HG03558 (cell line): ENCODE data around the gene TECPR1.

Experiments
- ATAC-seq: cut with Tn5 transposase; IDR thresholded peaks from one replicate; pipeline ENCODE4 v1.9.1; 2021; ENCODE audit warnings: moderate number of reproducible peaks; ENCODE audit not compliant: unreplicated experiment; ENCODE audit errors: extremely low read depth

Gene TECPR1

DNA sequence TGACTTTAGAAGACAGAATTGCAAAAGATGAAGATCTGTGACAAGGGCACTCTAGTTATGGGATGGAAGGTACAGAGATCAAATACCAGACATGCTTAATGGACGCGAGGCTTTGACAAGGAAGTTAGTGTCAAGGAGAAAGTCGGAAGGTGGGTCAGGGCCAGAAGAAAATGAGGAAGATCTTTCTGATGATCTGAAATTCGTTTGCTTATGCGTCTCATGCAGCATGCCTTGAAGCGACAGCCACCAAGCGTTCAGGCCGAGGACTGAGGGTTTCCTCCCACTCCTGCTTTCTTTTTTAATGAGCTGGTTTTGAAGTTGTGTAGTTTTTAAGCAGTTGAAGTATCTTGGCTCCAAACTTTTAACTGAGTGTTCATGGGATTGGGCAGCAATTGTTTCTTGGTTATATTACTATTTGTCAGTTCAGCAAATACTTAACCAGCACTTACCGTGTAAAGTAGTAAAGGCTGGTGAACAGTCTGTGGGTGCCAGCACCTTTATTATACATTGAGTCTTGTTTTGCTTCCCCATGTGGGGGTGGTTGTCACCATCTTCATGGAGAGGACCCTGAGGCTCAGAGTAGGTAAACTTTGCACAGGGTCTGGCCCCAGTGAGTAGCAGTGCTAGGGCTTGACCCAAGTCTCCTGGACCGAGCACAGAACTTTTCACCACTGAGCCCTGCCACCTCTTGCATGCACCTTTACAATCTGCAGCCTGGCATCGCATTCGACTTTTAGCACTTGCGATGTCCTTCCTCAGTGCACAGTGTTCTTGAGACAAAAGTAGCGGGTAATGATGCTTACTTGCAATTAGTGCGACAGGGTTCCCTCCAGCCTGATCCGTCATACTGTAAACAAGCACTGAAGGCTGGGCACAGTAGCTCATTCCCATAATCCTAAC lies 55.1 kb downstream of the TECPR1 start:
- no peak for ATAC-seq

DNA sequence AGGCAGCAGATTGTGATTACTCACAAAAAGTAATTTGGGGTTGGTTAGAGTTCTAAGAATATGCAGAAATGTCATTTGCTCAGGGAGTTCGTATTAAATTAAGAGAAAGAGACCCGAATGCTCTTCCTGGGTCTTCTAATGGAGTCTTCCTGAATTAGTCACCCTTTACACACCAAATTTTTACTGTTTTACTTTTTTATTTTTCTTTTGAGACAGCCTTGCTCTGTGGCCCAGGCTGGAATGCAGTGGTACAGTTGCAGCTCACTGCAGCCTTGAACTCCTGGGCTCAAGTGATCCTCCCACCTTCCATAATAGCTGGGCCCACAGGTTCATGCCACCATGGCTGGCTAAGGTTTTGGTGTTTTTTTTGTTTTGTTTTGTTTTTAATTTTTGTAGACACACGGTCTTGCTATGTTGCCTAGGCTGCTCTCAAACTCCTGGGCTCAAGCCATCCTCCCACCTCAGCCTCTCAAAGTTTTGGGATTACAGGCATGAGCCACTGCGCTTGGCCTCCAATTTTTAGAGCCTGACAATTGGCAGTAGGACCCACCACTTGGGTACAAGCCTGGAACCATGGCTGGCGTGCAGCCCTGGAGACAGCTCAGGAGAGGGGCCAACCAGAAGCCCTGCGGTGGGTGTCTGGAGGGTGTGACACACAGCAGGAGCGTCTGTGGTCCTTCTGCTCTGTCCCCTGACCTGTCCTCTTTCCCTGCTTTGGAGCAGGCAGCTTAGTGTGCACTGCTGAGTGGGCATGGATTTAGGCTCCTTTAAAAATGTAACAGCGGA lies 57.2 kb downstream of the TECPR1 start:
- ATAC-seq = no peak

DNA sequence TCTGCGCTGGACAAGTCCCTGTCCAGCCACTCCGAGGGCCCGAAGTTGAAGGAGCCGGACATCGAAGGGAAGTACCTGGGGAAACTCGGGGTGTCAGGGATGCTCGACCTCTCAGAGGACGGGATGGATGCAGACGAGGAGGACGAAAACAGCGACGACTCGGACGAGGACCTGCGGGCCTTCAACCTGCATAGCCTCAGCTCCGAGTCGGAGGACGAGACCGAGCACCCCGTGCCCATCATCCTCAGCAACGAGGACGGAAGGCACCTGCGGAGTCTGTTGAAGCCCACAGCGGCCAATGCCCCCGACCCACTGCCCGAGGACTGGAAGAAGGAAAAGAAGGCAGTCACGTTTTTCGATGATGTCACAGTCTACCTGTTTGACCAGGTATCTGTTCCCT lies 57.8 kb downstream of the TECPR1 start:
- no peak for ATAC-seq

DNA sequence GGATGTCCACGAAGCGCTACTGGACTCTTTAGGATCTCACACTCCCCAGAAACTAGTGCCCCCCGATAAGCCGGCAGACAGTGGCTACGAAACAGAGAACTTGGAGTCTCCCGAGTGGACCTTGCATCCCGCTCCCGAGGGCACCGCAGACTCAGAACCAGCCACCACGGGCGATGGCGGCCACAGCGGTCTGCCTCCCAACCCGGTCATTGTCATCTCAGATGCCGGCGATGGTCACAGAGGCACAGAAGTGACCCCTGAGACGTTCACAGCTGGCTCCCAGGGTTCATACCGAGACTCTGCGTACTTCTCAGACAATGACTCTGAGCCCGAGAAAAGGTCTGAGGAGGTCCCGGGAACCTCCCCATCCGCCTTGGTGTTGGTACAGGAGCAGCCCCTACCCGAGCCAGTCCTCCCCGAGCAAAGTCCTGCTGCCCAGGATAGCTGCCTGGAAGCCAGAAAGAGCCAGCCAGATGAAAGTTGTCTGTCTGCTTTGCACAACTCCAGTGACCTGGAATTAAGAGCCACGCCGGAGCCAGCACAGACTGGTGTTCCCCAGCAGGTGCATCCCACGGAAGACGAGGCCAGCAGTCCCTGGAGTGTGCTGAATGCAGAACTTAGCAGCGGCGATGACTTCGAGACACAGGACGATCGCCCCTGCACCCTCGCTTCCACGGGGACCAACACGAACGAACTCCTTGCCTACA lies 58.4 kb downstream of the TECPR1 start:
- ATAC-seq = no peak

DNA sequence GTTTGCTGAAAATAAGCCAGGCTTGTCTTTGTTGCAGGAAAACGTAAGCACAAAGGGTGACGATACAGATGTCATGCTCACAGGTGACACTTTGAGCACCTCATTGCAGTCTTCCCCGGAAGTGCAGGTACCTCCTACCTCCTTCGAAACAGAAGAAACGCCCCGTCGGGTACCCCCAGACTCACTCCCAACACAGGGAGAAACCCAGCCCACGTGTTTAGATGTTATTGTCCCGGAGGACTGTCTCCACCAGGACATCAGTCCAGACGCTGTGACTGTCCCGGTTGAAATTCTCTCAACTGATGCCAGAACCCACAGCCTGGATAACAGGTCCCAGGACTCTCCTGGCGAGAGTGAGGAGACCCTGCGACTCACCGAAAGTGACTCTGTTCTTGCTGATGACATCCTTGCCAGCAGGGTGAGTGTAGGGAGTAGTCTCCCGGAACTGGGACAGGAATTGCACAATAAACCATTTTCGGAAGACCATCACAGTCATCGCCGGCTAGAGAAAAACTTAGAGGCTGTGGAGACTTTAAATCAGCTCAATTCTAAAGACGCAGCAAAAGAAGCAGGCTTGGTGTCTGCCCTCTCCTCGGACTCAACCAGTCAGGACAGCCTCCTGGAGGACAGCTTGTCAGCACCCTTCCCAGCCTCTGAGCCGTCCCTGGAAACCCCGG lies 59.1 kb downstream of the TECPR1 start:
- no peak for ATAC-seq

DNA sequence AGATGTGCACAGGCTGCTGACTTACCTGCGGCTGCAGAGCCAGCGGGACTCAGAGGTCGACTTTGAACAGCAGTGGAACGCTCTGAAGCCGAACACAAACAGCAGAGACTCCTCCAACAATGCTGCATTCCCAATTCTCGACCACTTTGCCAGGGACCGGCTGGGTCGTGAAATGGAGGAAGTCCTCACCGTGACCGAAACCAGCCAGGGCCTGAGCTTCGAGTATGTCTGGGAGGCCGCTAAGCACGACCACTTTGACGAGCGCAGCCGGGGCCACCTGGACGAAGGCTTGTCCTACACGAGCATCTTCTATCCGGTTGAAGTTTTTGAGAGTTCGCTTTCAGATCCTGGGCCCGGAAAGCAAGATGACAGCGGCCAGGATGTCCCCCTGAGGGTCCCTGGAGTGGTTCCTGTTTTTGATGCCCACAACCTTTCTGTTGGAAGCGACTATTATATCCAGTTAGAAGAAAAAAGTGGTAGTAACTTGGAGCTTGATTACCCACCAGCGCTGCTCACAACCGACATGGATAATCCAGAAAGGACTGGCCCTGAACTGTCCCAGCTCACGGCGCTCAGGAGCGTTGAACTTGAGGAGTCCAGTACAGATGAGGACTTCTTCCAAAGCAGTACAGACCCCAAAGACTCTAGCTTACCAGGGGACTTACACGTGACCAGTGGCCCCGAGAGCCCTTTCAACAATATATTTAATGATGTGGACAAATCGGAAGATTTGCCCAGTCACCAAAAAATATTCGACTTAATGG lies 60.2 kb downstream of the TECPR1 start:
- no peak for ATAC-seq

DNA sequence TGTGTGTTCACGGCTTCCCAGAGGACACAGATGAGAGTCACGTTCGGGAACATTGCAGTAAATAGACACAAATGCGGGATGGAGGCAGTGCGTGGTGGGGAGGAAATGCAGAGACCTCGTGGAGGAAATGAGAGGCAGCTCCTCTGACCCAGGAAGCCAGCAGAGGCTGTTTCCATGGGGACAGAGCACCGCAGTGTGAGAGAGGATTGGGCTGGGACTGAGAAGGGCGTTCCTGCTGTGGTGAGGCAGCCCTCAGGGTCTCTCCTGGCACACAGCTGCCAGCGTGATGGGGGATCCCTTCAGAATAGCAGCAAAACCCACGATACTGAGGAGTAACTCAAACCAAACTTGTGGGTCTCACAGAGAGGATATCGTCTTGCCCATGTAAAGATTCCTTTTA lies 62.5 kb downstream of the TECPR1 start:
- ATAC-seq = no peak

DNA sequence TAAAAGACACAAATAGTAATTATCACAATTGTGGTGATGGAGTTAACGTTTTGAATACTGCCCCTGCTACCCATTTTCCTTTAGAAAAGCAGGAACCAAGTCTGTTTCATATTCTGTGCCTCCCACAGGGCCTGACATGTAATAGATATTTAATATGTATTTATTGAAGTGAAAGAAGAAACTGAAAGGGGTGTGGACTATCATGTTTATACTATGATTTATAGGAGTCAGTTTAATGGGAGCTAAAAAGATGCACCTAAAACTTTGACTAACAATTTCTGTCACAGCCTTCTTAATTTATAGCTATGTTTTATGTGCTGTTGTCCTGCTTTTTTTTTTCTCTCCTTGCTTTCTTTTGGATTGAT lies 64.9 kb downstream of the TECPR1 start:
- ATAC-seq = no peak

DNA sequence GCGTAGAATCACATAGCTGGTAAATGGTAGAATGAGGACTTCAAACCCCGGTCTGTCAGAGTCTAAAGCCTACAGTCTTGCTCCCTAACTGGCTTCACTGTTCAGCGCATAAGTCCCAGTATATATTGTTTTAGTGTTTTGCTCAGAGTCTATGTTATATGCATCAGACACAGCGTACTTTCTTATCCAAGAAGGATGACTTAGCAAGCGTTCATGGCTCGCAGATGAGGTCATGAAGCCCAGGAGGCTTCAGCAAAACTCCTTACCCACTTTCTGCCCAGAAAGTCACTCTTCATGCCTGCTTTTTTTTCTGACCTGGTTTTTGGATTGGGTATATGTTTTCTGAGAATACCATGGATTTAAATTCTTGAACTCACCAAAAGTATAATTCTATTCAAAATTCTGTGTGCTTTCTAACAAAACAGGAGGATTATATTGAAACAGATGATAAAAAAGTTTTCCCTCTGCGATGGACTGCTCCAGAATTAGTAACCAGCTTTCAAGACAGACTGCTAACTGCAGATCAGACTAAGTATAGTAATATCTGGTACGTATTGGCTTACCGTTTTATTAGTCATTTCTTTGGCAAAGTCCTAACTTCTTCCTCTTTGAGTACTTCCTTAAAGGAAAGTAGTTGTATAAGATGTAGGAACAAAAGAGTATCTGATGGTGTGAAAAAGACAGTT lies 65.4 kb downstream of the TECPR1 start:
- no peak for ATAC-seq

DNA sequence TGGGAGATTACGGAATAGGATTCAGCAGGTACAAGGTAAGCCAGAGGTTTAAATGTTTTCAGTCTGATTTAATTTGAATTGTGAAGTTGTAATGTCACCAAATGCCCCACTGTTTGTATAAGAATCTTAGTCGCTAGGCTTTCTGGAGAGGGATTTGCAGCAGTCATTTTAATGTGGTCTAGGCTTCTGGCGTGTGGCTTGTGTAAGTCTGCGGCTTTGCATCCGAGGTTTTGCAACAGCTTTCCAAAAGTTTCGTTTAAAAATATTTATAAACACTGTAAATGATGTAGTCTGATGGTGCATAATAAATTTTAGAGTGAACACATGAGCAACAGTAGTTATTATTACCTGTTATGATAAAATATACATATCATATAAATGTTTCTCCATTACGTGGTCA lies 66.9 kb downstream of the TECPR1 start:
- ATAC-seq = no peak

DNA sequence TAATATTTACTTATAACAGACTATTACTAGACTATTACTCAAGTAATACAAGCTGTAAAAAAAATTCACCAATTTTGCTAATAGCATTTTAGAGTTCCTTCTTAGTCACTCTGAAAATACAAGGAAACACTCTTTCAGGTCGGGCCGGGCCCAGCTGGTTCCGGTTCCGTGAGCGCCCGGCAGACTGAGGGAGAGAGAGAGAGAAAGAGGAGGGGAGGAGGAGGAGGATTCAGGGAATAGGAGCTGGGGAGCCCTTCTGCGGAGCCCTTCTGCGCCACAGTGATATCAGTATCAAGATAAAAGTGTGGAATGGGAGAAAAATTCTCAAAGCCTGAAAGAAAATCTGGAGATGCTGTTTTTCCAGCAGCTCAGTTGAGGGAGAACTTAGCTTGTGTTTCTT lies 71.3 kb downstream of the TECPR1 start:
- ATAC-seq = no peak

DNA sequence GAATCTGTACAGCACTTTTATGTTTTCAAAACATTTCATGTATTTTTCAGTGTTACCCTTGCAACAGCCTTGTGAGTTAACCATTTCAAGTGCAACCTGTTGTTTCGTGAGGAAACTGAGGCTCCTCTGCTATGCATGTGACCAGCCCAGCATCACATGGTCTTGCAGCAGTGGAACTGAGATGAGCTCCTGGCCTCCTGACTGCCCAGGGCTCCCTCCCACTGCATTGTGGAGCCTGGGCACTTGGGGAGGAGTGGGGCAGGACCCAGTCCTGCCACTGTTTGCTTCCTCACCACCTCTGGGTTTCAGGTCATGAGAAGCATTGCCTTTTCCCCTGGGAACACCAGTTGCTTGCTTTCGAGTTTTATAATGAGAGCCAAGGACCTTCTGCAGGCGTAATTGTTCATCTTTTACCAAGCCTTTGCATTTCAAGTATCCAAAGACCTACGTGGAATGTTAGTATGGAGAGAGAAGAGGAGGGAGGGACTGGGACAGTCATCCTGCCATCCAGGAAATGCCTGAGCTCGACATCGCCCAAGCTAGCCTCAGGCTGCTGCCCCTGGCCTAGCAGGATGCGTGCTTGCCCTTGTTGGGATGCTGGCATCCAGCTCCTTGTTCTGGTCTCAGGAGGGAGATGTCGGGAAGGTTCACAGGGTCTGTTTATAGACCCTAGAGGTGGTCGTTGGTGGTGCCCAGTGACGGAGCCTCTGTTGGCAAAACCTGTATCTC lies 73.1 kb downstream of the TECPR1 start:
- ATAC-seq = no peak

DNA sequence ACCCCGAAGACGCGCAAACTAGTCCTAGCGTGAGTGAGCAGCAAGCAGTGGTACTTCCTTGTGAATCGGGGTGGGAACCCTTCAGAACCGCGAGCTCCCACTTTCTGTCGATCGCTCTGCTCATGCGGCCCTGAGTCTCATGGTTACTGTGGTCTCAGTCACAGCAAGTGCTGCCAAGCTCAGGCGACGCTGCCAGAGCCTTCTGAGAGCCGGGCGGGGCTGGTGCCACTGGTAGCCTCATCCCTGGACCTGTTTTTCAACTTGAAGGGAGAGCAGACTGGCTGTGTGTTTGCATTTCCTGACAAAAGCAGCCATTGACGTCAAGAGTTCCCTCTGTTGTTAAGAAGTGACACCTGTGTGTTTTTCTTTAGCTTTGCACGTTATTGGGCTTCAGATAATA lies 73.7 kb downstream of the TECPR1 start:
- ATAC-seq = no peak

DNA sequence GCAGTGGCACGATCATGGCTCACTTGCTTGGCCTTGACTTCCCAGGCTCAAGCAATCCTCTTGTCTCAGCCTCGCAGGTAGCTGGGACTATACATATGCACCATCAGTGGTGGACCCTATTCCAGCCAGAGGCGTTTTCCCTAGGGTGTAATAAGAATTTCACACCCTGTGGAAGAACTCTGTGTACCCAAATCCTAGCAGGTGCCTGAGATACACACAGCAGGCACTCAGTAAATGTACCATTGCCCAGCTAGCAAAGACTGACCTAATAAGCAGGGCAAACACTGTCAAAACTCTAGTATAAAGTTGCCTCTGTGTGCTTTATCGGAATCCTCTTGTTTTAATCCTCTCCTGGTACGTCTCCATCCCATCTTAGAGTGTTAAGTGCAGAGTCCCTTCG lies 74.5 kb downstream of the TECPR1 start:
- ATAC-seq = no peak

DNA sequence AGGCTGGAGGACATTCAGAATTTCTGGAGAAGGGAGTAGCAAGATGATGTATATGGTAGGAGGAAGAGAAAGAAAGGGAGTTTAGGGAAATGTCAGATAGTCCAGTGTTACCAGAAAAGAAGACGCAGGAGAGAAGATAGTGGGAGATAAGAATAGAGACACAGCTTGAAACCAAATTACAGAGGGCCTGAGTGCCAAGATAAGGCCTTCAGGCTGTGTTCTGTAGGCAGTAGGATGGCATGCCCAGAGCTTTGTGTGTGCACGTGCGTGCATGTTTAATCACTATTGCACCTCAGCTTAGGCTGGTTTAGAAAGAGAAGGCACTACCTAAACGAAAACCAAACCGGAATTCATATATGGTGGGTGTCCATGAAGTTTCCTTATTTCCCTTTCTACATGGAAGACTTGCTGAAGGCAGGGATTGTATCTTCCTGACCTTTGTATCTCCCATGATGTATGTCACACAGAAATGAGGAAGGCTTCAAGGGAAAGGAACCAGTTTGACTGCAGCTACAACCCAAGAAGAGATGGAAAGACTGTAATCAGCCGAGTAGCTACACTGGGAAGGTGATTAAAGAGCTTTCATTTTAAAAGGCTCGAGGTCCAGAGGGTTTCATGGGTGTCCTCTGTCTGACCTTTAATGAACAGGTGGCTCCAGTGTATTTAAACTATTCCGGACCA lies 76.6 kb downstream of the TECPR1 start:
- no peak for ATAC-seq

DNA sequence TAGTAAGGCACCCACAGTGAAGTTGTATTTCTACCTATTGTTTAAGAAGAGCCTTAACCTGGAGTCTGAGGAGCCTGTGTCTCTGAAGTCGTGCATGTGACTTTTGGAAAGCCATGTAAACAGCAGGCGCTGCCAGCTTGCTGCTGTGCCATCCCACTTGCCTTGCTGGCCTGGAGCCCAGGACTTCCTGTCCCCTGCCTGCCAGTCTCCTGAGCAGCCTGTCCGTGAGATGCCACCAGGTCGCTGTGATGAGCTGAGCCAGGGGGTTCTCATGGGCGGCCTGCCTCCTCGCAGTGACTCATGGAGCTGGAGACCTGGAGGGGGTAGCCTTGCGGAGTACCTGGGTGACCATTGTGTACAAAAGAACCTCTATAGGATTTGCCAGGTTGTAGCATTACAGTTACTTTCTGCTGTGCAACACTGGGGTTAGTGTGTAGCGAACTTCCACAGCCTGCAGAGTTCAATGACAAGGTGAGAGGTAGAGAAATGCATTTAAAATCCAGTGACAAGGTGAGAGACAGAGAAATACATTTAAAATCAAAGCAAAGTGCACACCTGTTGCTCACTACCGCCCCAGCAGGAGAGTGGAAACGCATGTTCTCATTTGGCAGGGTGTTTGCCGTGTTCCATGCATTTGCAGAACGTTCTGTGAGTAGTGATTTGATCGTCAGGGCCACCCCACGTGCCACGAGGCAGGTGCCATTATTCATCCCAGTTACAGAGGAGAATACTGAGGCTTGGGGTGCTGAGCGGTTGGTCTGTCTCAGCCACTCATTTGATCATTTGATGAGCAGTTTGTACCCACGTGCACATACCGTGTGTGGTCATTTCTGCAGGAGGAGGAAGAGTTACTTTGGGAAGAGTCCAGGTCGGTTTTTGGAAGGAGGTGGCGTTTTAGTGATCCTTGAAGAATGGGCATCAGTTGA lies 77.4 kb downstream of the TECPR1 start:
- no peak for ATAC-seq

DNA sequence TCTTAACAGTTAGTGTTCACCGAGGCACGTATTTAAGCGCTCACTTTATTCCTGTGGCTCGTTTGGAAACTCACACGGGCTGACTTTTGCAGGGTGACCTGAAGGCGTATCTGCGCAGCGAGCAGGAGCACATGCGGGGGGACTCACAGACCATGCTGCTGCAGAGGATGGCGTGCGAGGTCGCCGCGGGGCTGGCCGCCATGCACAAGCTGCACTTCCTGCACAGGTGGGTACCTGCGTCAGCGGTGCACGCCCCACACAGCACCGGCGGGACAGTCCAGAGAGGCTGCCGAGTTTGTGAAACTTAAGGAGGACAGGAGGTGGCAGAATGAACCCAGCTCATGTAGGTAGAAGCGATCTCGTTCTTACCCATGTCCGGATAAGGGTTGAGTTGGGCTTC lies 80.6 kb downstream of the TECPR1 start:
- no peak for ATAC-seq
